HUDEP-2 (cell line): Measurements from ENCODE around the gene TAF11L6.
"Not testable (repeated sequence)": the region's sequence is repeated elsewhere in the genome, so short reads cannot be mapped to it uniquely, and the experiment has no call there.

Experiments used
- DNase-seq, 76 experiments: peaks; one replicate each; lab custom pipeline; 2025; ENCODE audit not compliant: unreplicated experiment in 76 of 76; lab: John Stamatoyannopoulos, UW

Gene TAF11L6

DNA sequence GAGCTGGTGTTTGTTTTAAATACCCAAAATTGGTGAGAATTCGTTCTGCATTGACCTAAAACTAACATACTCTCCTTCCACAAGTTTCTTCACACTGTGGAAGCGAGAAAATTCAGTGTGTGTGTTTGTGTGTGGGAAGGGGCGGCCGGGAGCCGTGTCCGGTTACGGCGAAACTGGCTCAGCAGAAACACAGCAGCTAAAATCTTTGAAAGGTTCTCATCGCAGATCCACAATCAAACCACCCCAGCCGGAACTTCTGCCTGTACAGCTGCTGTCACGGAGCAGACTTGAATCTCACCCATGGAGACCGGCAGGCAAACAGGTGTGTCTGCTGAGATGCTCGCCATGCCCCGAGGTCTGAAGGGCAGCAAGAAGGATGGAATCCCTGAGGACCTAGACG, at the start of gene TAF11L6:
TSS of gene TAF11L6 (plus strand) at position 301 of the 400 bp plus-strand sequence.
- not testable (repeated sequence) for DNase-seq

DNA sequence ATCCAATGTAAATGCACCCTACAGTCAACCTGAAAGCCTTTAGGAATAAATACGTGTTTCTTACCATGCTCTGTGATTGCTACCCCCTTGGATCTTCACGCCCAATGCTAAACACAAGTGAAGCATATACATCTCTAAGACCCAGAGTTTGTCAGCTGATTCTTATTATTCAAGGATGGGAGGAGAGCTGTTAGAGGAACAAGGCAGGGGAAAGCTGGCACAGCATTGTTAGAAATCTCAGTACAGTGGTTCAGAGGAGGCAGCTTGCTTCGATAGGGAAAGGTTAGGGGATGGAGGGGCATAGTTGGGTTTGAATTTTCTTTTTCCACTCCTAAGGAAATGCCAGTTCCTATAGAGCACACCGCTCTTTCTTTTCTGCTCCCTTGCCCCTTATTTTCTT, 47.1 kb upstream of the TAF11L6 start:
- no peak for DNase-seq

DNA sequence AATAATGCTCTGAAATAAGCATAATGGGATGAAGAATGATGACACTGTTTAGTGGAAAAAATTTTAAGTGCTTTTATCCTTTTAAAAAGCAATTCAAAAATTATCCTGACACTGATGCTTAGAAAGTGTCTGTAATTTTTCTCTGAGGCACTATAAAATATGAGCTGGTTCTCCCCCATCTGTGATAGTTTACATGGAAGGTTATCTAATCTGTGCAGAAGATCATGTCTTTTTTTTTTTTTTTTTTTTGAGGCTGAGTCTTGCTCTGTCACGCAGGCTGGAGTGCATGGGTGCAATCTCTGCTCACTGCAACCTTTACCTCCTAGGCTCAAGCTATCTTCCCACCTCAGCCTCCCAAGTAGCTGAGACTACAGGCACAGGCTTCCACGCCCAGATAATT, 45.7 kb upstream of the TAF11L6 start:
- DNase-seq, result no peak

GRCh38 chr5:17486464-17487173, 41.9 kb upstream of the TAF11L6 start:
- not testable (repeated sequence) for DNase-seq

GRCh38 chr5:17487174-17487512, 41.3 kb upstream of the TAF11L6 start:
- no peak for DNase-seq

DNA sequence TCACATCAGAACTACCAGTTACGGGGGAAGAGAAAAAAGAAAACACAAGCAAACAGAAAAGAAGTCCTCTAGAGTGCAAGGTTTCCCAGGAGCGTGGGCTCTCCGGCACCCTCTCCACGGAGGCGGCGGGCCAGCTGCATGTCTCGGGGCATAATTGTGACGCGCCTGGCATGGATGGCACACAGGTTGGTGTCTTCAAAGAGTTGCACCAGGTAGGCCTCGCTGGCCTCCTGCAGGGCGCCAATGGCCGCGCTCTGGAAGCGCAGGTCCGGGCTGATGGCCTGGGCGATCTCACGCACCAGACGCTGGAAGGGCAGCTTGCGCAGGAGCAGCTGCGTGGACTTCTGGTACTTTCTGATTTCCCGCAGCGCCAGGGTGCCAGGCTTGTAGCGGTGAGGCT, 37.2 kb upstream of the TAF11L6 start:
- not testable (repeated sequence) for DNase-seq

GRCh38 chr5:17492770-17493169, 35.7 kb upstream of the TAF11L6 start:
- DNase-seq, result no peak

DNA sequence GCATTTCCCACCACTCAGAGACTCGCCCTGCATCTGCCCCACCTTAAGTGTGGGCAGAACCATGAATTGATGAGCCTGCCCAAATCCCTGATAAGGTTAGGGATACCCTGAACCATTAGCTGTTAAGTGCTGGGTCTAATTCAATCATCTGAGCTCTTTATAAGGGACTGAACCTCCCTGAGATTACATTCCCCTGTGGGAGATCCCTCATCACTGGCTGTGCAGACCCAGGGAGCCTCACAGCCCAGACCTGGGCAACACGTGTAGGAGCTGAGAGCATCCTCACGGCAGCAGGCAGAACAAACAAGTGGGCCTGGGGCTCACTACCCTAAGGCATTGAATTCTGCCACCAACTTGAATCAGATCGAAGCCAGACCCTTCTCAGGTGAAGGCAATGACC, 31.0 kb upstream of the TAF11L6 start:
- no peak for DNase-seq

- DNase-seq, result not testable (repeated sequence)
These were observed 30.5 kb upstream of the TAF11L6 start, which contains the start of gene TAF11L2 for GRCh38 chr5:17497931-17498330. Gene TAF11L2, plus strand, starts transcription at chr5:17498231.

- no peak for DNase-seq
These were observed 16.6 kb upstream of the TAF11L6 start for GRCh38 chr5:17511775-17512325.

DNA sequence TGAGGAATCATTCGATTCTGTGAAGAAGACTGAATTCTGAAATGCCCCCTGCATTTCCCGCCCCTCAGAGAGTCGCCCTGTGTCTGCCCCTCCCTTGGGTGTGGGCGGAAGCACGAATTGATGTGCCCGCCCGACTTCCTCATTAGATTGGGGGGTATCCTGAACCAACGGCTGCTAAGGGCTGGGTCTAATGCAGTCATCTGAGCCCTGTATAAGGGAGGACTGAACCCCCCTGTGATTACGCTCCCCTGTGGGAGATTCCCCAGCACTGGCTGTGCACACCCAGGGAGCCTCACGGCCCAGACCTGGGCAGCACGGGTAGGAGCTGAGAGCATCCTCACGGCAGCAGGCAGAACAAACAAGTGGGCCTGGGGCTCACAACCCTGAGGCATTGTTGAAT, 10.9 kb upstream of the TAF11L6 start:
- DNase-seq, result not testable (repeated sequence)

- DNase-seq, result not testable (repeated sequence)
These were observed 10.4 kb upstream of the TAF11L6 start, which contains the start of gene TAF11L3 for GRCh38 chr5:17518067-17518466. Gene TAF11L3, plus strand, starts transcription at chr5:17518367.

DNA sequence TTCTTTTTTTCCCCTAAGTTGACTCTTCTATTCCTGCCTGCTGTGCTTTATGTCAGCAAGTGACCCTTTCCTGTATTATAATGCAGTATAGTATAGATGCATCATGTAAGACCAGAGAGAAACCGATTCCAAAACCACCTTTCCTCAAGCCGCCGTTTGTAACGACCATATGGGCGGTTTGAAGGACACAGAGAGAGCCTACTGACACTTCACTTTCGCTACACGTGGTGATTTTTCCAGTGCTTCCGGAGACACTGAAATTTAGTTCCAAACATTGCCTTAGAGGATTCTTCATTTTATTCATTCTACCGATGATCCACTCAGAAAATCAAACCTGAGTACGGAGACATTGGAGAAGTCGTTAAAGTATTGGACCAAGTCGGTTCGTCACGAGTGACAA, 9.0 kb upstream of the TAF11L6 start:
- DNase-seq, result not testable (repeated sequence)

- DNase-seq, result not testable (repeated sequence)
These were observed 7.0 kb upstream of the TAF11L6 start, which contains the start of gene TAF11L4 for GRCh38 chr5:17521501-17521900. Gene TAF11L4, plus strand, starts transcription at chr5:17521801.

DNA sequence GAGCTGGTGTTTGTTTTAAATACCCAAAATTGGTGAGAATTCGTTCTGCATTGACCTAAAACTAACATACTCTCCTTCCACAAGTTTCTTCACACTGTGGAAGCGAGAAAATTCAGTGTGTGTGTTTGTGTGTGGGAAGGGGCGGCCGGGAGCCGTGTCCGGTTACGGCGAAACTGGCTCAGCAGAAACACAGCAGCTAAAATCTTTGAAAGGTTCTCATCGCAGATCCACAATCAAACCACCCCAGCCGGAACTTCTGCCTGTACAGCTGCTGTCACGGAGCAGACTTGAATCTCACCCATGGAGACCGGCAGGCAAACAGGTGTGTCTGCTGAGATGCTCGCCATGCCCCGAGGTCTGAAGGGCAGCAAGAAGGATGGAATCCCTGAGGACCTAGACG, 3.5 kb upstream of the TAF11L6 start, which contains the start of gene TAF11L5:
TSS of gene TAF11L5 (plus strand) at position 301 of the 400 bp plus-strand sequence.
- DNase-seq, result not testable (repeated sequence)

- DNase-seq, result not testable (repeated sequence)
These were observed 2.0 kb upstream of the TAF11L6 start for GRCh38 chr5:17526504-17526903.
